HL-60/S4 (cell line): ENCODE data around the gene RFX3.

Source experiments
- in situ Hi-C: fragments of 300-500 bp; cut with MboI; formaldehyde crosslinking; loops from 2 replicates; pipeline ENCODE4 v1.14.3; 2022; ENCODE audit warnings: low sequenced_read_pairs

Gene RFX3

DNA sequence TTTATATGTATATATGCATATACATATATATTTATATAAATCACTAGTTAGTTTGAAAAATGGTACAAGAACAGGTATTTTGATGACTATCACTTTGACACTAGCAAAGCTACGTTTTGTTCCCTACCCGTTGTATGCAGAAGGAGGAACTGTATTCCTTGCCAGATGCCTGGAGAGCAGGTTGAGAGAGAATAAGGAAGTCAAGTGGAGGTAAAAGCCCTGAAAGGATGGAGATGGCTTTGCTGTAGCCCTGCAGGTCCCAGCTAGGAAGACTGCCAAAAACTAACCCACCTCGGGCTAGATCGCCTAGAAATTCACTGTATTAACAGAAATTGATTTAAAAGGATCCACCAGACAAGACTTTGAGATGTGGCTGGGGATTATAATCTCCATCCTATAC lies 229.3 kb downstream of the RFX3 start:
- in situ Hi-C loops, result no loop called here

DNA sequence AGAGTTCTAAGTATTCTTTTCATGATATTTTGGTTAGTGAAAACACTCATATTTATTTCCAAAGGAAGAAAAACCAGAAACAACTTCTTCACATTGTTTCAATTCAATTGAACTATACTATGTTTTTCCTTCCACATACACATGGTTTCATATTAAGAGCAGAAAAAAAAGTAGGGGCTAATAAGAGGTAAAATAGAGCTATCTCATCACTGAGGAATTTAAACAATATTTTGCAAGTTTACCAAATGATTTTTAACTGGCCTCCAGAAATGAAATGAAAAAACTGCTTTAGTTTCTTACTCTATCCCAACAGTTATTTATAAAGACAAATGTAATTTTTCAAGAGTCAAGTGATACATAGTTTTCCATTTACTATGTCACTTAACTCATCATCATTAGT lies 233.5 kb downstream of the RFX3 start:
- in situ Hi-C loops, result no loop called here

DNA sequence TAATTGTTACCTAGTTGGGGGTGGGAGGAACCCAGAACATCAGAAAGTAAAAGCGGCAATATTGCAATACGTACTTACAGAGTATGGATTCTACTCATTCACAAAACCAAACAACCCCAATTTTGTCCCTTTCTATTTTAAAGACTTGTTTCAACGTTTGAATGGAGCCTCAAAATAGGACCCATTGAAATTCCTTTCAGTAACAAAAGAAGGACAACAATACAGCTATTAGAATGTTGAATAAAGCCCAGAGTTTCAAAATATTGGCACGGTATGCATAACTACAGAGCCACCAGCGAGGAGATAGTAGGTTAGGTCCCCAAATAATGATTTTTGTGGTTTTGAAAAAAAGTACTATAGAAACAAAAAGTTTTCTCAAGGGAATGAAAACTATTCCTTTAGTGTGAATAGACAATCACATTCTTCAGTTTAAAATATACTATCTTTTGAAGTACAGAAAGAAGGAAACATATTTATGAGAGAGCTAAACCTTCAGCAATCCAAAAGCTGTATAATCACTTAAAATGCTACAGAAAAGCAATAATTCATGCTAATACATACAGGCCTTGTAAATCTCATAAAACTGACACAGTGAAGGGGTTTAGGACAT lies 235.5 kb downstream of the RFX3 start:
- in situ Hi-C loops, result no loop called here

DNA sequence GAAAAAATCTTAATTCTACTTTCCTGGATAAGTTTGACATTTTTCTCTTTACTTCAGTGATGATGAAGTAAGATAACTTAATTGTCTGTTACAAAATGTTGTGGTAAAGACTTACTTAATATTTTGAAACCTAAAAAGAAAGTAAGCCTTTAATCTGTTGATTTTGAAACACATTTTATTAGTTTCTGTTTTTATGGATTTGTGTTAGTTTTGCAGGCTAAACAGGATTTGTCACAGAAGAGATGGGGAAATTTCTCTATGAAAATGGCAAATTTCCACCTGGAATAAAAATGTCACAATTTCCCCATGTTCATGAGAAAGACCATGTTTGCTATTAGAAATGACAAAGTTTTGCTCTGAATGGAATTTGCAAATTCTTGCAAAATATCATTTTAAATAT lies 237.1 kb downstream of the RFX3 start:
- in situ Hi-C loops, result no loop called here

DNA sequence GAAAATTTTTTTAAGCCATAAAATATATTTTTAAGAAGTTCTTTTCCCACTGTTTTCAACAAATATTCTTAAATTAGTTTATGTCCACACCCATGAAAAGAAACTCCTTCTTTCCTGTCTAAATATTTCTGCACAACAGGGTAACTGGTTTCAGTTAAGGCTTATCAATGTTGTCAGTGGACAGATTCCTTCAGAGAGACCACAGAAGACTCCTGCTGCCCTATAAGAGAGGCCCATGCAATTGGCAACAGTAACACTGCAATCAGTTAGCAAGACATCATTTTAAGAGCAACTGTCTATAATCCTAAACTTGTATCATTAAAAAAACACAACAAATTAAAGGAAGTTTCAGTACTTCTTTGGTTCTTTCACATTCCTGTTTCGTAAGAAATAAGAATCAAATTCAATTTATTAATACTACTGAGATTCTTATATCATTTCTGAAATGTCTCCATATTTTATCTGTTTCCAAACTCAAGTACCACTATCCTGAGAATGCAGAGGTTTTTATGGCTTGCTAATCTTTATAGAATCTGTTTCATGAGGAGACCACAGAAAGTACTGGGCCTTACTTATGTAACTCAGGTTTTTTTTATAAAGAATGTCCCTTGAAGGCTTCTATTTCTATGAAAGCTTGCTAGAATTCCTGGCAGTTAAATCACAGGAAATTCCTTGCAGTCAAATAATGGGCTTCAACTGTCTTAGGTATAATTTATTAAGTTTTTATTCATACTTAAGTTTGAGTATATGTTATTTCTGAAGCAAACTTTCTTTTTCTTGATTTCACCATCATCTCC lies 240.2 kb downstream of the RFX3 start:
- in situ Hi-C loops, result no loop called here

DNA sequence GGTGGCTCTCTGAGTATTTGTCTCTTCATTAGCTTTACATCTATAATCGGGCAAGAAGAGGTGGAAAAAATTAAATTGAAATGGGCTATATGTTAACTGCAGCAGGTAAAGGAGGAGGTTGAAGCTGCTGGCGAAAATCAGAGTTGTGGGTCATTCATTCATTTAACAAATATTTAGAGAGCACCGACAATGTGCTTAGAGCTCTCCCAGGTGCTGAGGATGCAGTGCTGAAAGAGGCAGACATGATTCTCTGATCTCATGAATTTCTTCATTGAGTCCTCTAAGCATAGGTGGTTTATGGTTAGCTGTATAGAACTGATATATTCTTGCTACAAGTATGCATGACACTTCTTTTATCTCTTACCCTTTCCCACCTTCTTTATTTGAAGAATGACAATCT lies 243.4 kb downstream of the RFX3 start:
- in situ Hi-C loops, result no loop called here

DNA sequence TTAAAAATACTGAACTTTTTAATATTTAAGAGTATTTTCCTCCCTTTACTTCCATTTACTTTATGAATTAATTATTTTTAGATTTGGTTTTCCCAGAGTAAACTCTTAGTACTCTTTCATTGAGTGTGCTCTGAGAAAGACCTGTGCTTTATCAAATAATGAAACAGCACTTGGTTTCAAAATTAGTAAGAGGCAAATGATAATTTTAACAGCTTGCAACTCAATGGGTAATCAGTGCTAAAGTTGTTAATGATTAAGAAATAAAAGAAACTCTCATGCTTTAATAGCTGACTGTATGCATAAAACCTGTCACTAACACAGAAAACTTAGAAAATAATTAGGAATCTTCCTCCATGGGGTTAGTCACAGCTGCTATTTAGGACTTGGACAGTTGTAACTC lies 244.4 kb downstream of the RFX3 start:
- in situ Hi-C loops, result no loop called here

DNA sequence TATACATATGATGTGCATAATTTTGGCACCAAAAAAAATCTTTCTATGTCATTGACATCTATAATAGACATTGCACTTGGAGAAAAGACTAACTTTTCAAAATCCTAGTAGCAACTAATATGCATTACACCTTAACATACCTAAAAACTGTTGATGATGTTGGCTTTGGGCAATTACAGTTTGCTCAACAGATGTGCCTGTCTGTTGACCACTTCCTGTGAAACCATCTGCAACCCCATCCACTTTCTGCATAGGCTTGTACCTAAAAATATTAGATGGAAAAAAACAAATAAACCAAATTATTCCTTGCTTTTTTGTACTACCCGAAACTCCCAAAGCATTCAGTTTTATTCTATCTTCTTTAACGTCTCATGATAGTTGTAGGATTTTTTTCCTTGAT lies 248.6 kb downstream of the RFX3 start:
- in situ Hi-C loops, result no loop called here

DNA sequence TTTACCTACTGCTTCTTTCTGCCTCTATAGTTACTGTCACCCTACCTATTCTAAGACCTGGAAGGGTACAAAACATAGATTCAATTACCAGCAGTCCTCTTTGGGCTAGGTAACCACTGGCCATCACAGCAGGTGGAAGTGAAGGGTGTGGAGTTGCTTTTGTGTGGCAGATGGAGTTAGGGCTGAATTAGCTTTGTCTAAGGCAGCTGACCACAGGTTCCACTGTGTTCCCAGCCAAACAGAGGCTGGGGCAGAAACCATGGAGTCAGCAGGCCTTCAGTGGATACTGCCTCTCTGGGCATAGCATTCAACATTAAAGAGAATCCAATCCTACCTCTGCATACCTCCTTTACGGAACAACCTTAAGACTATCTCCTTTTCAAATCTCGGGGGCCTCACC lies 254.2 kb downstream of the RFX3 start:
- in situ Hi-C loops, result no loop called here

DNA sequence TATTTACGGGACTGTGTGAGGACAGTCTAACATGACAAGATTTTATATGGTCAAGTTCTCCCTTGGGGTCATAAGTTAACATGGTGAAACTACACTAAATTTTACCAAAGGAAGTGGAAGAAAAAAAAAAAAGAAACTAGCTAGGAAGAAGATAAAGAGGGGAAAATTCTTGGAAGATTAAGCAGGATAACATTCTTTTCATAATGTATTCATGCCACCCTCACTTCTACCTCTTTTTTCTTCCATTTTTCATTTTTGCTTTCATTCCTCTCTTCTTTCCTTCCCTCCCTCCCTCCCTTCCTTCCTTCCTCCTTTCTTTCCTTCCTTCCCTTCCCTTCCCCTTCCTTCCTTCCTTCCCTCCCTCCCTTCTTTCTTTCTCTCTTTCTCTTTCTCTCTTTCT lies 254.6 kb downstream of the RFX3 start:
- in situ Hi-C loops, result no loop called here

DNA sequence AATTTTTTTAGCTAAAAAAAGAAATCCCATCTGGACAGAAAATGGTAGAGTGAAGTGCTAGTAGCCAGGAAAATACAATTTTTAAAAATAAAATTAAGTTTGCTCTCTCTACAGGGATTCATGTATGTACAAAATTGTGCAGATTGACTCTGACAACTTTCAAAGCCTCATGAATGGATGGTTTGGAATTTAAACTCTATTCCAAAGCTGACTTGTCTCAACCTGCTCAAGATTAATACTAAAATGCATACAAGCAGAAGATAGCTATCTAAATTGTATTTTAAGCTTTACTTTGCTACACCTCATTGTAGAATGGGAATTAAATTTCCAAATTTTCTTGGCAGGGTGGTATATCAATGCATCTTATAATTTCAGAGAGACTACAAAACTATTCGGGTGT lies 257.6 kb downstream of the RFX3 start:
- in situ Hi-C loops, result no loop called here

DNA sequence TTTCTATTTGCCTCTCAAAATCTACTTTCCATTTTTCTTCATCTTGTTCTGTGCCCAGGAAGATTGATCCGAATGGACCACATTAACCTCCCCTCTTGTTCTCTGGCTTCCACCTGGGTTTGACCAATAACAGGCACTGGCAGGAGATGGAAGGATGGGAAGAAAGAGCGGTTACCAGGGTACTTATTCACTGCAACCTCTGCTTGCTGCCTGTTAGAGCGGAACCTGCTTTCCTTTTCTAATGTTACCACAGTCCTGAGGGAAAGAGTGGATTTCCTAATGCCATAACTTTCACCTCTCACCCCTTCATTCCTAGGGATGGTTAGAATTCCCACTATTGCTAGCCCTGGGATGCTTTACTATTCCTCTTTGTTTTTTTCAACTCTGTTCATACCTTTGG lies 262.1 kb downstream of the RFX3 start:
- in situ Hi-C loops, result no loop called here

DNA sequence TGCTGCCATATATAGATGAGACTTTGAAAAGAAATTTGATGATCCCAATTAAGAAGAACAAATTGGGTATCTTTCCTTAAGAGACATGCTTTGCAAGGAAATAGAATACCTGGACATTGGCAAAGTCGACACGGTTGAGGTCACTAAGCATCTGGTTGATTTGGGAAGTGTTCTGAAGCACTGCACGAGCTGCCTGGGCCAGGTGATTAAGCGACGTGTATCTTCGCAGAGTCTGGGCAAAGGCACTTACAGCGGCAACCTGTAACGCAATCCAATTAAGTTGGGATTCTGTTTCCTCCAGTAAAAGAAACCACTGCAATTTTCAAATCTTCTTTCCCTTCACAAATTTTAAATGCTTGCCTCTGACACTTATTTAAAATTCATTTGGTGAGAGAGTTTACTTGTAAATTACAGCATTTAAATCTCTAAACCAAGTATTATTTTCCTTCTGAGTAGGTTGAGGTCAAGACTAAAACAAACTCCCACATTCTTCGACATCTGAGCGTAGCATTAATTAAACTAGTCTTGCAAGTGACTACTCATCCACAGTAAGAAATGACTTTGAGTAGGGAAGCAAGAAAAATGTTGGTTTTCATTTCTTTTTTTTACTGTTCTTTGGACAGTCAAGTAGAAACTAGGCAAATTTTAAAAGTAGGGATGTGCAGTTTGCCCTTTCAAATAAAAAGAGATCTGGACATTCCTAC lies 262.8 kb downstream of the RFX3 start:
- in situ Hi-C loops, result no loop called here

DNA sequence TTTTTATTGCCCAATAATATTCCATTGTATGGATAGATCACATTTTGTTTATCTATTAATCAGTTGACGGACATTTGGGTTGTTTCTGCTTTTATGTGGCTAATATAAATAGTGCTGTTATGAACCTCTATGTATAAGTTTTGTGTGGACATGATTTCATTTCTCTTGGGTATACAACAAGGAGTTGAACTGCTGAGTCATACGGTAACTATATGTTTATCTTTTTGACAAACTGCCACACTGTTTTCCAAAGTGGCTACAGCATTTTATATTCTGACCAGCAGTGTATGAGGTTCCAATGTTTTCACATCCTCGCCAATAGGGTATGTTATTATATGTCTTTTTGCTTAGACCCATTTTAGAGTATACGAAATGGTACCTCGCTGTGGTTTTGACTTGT lies 264.3 kb downstream of the RFX3 start:
- in situ Hi-C loops, result no loop called here

DNA sequence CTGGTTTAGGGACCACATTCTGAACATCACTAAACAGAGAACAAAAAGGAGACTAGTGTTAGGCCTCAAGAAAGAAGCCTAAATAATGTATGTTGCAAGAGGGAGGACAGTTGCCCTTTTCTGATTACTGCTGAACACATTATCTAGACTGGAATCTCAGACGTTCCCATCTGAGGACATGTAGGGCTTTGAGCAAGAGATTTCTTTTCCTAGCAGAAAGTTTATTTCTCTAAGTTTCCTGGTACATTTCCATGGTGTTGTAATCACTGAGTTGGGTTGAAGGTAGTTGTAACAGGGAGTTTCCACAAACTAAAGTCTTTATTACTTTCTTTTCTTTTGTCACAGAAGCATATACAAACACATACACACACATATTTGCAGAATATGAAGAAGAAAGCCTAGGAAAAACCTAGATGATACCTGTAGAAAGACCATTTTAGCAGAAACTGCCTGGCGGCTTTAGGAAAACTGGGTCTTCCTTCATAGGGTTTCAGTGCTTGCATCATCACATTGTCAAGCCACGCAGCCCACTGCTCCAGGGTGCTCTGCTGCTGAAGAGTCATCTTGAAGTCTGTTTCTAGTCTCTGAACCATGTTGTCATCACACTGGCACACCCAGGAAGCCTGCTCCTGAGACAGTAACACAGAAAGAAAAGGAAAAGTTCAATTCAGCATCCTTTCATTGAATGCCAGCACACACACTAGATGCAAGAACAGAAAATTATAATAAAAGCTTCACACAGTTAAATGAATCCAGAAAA lies 269.1 kb downstream of the RFX3 start:
- in situ Hi-C loops, result no loop called here

DNA sequence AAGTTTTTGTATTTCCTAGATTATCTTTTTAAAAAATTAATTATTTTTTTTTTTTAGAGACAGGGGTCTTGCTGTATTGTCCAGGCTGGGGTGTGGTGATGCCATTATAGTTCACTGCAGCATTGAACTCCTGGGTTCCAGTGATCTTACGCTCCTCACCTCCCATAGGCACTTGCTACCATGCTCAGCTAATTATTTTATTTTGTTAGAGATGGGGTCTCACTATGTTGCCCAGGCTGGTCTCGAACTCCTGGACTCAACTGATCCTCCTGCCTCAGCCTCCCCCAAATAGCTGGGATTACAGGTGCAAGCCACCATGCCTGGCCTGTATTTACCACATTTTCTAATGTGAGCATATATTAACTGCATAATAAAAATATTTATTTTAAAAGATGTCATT lies 274.5 kb downstream of the RFX3 start:
- in situ Hi-C loops, result no loop called here

DNA sequence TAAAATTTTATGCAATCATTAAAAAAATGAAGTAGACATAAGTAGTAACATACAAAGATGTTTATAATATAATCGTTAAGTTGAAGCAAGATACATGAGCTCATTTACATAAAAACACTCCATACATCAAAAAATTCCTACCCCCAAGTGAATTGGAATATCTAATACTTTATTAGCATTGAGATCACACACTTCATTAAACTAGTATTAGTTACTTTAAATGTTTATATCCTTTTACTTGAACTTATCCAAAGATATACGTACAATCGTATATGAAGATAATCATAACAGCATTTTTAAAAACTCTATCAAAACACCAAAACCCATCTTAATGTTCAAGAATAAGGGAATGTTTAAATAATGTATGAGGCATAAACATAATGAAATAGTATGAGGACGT lies 275.1 kb downstream of the RFX3 start:
- in situ Hi-C loops, result no loop called here

DNA sequence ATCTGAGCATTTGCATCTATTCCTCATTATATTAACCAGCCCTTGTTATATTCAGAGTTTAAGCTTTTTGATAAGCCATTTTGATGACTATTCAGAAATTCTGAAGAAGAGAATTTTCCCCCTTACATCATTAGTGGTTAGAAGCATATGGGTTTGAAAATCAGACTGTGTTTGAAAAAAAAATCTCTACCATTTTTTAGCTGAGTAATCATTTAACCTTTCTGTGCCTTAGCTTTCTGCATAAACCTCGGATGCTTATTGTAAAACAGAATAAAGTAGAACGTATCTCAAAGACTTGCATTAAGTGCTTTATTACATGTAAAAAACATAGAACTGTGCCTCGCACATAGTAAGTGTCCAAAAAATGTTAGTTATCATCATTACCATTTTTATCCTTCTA lies 278.6 kb downstream of the RFX3 start:
- in situ Hi-C loops, result loop anchor here (25.0 kb wide), 1 partner anchor 190 kb away; no protein-coding TSS in a partner anchor

DNA sequence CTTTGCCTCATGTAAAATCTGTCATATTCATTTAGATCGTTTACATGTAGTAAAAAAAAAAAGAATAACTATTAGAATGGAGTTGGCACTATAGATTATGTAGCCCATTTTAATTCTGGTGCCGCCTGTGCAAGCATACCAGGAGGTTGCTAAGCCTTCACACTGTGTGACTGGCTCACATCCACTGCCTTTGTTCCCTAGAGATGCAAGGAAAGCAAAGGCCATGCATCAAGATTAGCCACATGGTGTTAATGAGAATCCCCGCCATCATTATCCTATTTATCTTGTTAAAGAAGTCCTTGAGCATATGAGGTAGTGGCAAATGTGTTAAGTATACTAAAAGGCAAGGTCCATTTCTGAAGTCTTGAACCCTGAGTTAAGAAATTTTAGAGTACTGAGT lies 279.6 kb downstream of the RFX3 start:
- in situ Hi-C loops, result loop anchor here (25.0 kb wide), 1 partner anchor 191 kb away; no protein-coding TSS in a partner anchor

DNA sequence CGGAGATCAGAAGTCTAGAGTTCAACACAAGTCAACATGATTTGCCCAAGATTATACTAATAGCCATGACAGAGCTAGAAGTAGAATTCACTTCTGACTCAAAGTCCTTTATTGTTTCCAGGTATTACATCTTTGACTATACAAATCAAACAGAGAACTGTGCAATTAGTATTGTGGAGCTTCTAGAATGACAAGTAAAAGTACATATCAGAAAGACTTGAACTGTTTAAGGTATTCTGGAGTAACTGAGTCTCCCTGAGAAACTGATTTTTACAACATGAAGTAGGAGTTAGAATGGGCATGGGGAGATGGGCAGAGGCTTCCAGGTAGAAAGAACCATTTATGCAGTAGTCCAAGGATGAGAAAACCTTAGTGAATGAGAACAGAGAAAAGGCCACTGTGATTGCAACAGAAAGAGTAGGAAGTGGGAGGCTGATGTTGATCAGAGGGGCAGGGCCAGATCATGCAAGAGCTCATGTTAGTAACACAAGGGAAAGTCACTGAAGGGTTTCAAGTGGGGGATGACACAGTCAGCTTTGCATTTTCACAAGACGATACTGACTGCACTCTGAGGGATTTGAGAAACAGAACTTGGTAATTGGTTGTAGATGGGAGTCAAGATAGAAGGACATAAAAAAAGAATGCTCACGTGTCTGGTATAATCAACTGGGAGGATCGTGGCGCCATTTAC lies 280.7 kb downstream of the RFX3 start:
- in situ Hi-C loops, result loop anchor here (25.0 kb wide), 1 partner anchor 192 kb away; no protein-coding TSS in a partner anchor

DNA sequence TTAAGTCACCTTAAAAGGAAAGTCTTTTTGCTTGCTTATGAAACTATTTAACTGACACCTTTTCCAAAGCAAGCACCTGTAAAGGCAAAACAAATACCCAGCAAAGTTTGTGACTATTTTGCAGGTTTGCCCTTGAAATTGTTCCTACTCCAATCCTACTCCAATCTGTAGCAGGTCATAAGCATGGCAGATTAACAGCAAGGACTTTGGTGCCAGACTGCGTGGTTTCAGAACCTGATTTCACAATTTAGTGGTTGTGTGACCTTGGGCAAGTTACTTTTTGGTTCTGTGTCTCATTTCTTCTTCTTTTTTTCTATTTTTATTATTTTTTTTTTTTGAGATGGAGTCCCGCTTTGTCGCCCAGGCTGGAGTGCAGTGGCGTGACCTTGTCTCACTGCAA lies 282.1 kb downstream of the RFX3 start:
- in situ Hi-C loops, result loop anchor here (25.0 kb wide), 1 partner anchor 194 kb away; no protein-coding TSS in a partner anchor
